ENCODE results near the gene SEMA6A.

SEMA6A gene, protein sequence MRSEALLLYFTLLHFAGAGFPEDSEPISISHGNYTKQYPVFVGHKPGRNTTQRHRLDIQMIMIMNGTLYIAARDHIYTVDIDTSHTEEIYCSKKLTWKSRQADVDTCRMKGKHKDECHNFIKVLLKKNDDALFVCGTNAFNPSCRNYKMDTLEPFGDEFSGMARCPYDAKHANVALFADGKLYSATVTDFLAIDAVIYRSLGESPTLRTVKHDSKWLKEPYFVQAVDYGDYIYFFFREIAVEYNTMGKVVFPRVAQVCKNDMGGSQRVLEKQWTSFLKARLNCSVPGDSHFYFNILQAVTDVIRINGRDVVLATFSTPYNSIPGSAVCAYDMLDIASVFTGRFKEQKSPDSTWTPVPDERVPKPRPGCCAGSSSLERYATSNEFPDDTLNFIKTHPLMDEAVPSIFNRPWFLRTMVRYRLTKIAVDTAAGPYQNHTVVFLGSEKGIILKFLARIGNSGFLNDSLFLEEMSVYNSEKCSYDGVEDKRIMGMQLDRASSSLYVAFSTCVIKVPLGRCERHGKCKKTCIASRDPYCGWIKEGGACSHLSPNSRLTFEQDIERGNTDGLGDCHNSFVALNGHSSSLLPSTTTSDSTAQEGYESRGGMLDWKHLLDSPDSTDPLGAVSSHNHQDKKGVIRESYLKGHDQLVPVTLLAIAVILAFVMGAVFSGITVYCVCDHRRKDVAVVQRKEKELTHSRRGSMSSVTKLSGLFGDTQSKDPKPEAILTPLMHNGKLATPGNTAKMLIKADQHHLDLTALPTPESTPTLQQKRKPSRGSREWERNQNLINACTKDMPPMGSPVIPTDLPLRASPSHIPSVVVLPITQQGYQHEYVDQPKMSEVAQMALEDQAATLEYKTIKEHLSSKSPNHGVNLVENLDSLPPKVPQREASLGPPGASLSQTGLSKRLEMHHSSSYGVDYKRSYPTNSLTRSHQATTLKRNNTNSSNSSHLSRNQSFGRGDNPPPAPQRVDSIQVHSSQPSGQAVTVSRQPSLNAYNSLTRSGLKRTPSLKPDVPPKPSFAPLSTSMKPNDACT

DNA sequence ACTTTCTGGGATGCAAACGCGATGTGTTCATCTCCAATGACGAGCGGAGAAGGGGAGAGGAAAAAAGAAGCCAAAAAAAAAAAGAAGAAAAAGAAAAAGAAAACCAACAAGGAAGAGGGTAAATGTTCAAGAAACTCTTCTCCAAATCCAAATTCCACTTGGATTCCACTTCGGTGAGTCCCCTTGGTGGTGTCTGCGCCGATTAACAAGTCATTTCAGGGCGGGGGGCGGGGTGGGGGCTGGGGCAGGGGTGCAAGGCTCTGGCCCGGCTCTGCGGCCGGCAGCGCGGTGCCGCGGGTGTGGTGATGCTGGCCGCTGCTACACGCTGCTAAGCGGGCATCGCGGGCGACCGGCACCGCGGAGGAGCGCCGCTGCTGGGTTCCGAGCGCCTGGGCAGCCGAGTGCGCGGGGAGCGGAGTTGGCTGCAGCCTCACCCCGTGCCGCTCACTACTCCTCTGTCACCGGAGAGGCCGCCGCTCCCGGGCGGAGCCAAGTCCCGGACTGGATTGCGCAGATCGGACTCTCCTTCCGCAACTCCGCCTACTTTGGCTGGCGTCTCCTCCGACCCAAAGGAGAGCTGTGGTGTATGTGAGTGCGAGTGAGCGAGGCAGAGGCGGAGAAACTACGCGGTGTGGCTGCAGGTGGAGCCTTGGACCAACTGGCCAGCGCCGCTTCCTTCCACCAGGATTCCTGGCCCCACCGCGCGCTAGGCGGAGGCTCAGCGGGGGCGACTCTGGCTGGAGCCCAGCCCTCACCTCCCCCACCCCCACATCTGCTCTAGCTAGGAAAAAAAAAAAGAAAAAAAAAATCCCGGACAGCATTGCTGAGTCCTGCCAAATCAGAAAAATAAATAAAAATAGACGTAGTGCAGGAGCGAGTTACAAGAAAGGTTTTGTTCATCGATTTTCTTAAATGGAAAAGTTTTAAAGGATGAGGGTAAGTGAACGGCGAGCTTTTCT is at the start of gene SEMA6A:
SEMA6A (minus strand) TSS at position 457 of the 959 bp plus-strand sequence. CDS start 69,879 bp downstream, outside the sequence.
- no peak for FAIRE-seq

DNA sequence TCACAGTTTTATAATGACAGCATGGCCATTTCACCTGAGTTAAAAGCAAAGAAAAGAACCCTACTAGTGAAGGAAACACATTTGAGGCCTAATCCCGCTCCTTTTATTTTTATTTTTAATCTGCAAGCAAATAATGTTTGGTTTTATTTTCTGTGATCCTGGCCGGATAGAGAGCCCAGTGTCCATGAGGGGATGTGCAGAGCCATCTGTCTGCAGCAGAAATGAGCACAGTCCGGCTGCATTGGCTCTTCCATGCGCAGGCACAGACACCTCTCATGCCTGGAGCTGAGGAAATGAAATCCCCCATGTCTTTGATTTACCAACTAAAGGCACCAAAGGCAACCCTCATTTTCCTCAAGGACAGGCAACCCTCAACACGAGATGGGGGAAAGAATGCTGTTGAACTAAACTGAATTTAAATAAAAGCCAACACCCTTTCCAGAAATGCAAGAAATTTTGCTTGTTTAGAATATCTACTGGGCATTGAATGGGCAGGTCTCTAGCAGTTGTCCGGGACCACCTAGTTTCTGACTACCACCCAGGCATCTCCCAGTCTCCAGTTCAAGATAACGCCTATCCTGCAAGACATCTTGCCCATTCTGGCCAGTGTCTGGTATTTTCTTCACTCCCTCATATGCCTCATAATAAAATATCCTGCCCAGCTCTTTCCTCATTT is 47.9 kb upstream of the SEMA6A start:
- FAIRE-seq = no peak

DNA sequence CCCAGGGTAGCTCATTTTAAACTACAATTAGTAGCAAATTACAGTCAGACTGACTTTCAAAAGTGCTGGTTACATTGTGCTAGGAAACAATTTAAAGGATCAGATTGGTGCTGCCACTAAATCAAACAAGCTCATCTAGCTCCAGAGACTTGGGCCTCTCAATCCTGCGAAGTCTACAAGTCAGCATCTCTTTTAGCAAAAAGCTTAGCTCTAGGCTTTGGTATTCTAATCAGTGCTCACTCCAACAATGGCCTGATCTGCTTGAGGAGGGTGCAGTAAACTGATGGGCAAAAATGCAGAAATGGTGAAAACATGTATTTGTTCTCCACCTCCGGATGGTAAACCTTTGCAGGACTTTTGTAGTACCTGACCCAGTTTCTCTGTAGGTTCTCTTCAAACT is 47.0 kb upstream of the SEMA6A start:
- FAIRE-seq = no peak

DNA sequence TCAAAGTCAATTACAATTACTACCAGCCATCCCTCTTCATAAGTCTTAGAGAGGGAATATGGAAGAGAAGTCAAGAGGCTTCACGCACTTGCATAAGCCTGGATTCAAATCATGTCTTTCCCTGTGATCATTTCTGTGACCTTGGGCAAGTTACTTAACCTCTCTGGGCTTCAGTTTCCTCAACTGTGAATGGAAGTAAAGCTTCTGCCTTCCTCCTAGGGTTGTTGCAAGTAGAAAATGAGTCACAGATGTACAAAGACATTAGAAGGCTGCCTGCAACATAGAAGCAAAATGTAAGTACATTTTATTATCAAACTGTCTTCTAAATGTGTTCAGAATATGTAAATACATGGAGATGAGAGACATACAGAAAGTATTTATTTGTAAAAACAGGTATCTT is 42.3 kb upstream of the SEMA6A start:
- no peak for FAIRE-seq

DNA sequence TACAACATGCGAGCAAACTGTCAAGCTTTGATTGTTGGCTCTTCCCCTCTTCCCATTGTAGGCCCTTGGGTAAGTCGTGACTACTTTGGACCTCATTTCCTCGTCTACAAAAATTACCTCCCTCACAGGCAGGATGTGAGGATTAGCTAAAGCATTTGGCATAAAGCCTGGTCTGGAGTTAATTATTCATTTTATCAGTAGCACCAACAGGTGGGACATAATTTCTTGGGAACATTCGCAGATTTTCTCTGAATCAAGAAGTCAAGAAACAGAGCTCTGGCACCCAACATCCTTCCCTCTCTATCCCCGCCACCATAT is 39.9 kb upstream of the SEMA6A start:
- FAIRE-seq = no peak

DNA sequence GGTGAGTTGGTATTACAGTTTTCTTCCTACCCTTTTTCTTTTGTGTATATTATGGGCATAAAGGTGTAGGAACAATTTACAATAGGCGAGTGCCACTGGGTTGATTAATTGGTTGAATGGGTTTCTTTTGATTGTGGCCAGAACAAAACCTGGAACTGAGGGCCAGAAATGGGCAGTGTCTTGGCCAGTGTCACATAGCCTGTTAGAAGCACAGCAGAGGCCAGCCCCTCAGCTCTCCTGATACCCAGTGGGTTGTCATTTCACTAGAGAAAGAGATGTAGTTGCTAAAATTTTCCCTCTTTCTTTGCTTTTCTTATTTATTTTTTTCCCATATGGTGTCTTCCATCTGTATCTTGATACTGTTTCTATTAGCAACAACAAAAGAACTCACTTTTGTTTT is 38.8 kb upstream of the SEMA6A start:
- FAIRE-seq = no peak

DNA sequence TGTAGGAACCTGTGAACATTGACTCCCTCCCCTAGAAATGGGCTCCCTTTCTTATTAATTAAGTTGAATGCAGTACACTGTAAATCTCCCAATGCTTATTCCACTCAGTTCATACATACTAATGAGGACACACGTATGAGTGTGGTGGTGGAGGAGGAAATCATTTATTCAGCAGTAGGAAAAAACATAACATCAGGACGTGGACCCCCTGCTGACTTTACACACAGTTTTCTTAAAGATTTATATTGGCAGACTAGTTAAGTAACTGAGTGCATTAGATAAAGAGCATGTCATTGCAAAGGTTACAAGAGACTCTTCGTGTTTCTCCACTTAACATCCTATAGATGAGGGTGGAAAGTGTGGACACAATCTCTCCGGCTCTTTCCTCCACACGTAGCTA is 37.8 kb upstream of the SEMA6A start:
- FAIRE-seq = no peak

DNA sequence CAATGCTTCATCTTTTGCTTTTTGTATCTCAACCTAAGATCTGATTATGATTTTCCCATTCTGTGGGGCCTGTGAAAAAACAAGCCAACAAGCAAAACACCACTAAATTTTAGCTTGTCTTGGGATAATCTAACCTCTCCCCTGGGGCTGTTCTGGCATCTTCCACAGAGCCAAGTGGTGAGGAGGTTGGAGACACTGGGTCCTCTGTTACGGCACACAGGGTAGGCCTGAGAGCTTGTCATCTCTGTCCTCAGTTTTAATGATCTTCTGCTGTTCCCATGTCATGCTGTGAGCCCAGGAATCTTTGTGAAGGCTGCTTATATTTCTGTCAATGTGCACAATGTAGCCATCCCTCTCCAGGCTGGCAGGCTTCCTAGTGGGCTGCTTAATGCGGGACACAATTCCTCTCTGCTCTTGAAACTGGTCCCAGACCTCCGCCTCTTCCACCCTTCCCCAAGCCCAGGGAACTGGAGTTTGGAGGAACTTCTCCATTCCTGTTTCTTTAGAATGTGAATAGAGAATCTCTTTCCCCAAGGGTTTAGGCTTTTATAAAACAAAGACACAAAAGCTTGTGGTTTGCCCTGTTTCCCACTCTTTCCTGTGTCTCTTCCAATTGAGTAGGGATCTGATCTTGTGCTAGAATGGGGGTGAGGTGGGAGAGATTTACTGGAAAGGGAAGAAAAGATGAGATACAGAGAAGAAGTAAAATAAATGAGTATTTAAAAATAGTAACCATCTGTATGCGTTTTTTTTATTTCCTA is 30.9 kb upstream of the SEMA6A start:
- FAIRE-seq = no peak

DNA sequence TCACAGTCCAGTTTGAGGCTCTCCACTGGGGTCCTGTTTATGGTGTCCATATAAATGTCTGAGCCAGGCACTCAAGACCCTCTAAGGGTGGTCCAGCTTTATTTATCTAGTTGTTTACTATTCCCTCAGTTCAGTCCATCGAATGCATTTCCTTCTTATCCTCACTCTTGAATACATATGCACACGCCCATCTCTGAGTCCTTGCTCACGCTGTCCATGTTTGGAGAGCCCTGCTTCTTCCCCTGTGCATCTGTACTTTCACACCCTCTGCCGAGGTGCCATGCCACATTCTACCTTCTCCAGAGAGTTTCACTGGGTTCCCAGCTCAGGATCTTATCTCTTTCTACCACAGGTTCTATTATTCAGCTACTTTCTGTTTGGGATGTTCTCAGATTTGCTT is 30.2 kb upstream of the SEMA6A start:
- FAIRE-seq = no peak

DNA sequence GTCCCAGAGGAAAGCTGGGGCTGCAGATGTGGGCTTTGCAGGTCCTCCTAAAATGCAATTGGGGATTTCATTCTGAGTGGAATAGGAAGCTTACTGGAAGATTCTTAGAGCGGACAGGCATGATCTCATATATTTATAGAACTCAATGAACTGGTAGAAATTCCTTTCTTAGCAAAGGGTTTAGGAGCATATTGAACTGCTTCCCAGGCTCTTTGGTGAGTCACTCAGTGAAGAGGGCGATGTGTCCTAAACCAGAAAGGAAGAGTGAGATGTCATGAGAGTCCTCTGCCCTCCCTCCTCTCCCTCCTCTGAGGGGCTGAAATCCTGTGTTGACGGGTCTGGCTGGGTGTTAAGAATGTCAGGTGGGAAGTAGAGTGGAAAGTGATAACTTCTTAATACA is 26.3 kb upstream of the SEMA6A start:
- no peak for FAIRE-seq

DNA sequence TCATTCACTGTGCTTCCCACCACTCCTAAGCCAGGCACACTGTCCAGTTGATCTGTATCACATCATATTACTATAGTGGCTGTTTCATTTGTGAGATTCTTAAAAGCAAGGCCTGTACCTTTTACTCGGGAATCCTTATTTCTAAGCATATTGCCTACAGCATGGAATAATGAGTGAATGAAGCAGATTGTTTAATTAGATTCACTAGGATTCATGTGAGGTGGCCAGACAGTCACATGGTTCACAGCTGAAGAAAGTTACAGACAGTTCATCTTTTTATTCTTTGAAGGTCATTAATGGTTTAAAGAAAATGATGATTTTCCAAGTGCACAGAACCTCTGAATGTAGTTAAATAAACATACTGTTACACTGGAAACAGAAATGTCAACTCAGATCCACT is 24.3 kb upstream of the SEMA6A start:
- FAIRE-seq = no peak

DNA sequence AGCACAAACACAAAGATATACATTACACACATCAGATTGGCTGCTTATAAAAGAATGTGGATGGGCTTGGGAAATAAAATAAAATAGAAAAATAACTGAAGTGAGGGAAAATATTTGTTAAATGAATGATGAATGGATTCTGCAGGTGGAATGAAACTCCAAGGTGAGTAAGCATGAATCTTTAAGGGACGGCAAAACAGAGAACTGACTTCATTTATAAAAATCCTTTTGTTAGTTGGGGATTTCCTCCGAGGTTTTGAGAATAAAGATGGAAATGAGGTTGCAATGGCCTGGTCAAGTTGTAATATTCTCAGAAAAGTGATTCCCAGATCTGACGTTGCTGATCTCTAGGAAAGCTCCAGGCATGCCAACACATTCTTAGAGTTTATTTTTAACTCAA is 20.9 kb upstream of the SEMA6A start:
- no peak for FAIRE-seq

DNA sequence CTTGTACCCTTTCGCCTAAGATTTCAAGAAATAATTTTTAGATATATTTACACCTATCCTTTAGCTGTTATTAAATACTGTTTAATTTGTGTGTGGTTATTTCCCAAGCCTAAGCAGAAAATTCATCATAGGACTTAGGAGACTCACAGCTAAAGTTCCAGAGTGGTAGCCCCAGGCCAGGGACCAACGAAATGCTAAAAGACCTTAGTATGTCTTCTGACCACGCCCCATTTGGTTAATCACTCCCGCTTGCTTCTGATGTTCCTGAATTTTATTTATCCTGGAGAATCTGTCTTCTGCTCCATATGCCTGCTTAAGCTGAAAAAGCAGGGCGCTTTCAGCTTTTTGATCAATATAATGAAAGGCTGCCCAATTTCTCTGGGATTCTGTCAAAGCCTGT is 18.7 kb upstream of the SEMA6A start:
- no peak for FAIRE-seq

DNA sequence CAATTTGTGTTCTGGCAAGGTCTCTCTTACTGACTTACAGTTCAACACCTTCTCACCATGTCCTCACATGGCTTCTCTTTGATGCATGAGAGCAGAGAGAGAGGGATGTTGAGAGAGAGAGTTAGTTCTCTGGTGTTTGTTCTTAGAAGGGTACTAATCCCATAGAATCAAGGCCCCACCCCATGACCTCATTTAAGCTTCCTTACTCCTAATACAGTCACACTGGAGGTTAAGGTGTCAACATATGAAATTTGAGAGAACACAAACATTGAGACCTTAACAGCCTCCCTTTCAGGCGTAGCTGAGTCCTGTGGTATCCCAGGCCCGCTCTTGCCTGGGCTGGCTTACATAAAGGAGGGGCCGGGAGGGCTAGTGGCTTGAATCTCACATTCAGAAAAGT is 10.6 kb upstream of the SEMA6A start:
- FAIRE-seq = no peak

DNA sequence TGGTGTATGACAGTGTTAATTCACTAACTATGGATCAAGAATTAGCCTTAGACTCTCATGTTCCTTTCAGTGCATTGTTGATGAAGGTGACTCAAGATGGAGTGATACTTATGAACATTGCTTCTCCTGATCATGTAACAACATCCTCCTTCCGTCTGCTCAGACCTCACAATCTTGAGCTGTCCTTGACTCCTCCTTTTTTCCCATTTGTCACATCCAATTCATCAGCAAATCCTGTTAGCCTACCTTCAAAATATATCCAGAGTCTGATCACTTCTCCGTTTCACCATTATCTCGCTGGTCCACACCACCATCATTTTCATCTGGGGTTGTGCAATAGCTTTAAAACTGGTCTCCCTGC is 9.2 kb upstream of the SEMA6A start:
- no peak for FAIRE-seq

DNA sequence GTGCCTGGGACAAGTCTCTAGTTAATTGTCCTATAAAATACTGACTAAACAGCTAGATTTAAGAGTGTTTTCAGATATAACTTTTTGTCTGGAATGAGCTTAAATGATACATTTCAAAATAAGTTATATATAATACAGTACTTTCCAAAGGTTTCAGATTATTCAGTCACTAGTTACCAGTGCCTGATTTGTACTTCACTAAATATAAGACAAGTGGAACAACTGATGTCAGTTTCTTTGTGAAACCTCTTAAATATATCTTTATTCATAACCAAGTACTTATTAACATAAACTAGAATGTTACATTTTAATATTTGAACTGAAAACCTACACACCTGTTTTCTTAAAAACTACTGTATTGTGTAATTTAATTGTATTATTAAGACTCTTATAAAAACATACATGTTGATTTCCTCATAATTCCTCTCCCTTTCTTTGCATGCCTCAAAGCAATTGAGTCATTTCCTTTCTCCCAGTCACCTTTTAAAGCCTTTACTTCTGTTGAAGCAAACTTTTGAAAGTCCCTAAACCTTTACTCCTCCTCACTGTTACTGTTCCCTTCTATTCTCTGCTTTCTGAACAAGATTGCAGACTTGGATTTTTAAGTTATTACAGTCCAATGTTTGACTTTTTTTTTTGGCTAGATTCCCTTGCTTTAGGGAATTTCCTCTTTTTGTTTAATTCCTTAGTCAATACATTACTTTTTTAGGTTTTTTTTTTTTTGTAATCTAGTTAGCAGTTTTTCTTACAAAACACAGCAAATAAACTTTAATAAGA is 8.7 kb upstream of the SEMA6A start:
- no peak for FAIRE-seq

DNA sequence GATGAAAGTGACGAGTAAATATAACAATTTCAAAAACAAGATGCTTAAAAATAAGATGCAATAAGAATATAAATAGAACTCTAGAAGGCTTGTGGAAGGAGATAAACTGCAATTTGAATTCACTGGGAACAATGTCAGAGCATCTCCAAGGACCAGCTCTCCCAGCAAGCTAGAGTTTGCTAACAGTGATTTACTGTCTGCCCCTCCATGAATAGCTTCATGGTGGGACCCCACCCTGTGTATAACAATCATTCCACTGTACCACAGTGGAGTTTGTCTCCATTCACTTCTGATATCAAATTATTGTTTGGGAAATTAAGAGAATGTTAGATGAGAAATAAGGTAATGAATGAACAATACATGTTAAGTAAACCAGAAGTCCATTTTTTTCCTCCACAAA is 7.3 kb upstream of the SEMA6A start:
- FAIRE-seq = no peak

DNA sequence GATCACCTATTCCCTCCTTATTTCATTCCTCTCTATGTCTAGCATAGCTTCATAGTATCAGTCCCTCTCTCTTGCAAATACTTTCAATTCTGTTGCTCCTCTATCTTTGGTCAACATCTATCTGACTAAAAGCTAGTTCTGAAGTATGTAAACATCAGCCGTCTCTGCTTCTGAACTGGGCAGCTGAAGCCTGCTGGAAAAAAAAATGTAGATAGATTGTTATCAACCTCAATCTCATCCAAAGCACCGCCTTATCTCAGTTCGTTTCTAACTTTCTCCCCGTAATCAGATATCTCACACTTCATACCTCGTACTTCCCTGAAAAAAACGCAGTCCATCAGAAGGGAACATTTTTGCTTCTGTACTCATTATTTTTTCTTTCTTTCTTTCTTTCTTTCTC is 4.5 kb upstream of the SEMA6A start:
- FAIRE-seq = no peak

DNA sequence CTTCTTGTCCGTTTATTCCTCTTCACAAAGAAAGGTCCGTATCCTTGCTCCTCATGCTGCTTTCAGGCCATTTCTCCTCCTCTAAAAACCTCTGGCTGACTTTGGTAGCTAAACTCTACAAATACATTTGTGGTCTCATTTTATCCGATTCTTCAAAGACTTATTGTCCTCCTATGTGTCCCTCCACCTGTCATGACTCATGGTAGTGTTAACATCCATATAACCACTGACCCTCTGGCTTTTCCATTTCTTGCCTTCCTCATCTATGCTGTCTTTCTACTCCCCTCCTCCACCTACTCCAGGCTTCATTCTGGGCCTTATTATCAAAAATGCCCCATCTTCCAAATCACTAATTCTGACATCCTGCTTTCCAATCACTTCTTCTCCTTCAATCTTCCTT is 4.1 kb upstream of the SEMA6A start:
- FAIRE-seq = no peak

DNA sequence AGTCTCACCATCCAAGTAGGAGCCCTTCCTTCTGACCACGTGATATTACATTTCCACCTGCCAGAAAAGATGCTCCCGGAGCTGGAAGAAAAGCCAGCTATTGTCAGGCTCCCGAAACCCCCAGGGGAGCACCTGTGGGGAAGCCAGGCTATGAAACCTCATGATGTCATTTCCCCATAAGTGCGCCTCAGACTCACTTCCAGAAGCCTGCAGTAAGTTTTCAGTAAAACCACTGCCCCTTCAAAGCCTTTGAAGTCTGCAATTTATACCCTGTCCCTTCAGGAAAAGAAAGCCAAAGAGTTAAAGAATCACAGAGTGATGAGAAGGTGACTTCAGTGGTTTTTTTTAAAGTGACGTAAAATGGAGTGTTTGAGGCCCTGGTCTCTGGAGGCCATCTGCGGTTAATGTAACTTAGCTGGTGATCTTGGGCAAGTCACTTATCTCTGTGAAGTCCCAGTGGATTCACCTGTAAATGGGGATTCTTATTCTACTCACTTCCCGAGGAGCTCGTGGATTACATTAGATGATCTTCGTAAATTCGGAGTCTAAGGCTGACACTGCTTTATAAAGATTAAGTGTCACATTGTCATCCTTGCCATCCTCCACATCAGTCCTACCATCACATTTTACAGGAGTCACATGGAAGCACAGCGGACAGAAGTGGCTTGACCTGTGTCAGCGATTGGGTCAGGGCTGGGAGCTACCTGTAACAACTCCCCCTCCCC is 2.6 kb upstream of the SEMA6A start:
- no peak for FAIRE-seq
